ENCODE results near the gene FFAR1.

Gene FFAR1

GRCh38 chr19:35341006-35341405 is 6.7 kb upstream of the FFAR1 start:
- peaks cover 0 to 5% of the 10 kb centered on the region in 2 donors for H3K27me3 ChIP-seq (ENCODE audit: control insufficient read depth in 2 of 2, insufficient read depth in 2 of 2, low read length in 2 of 2)
- H3K36me3 ChIP-seq (ENCODE audit: control insufficient read depth in 2 of 2, insufficient read depth in 2 of 2, low read length in 2 of 2), result no peaks in the 10 kb centered on the region
- no peaks in the 10 kb centered on the region for H3K9me3 ChIP-seq (ENCODE audit: control insufficient read depth in 2 of 2, low read length in 2 of 2)
- H3K9ac ChIP-seq (ENCODE audit: low read depth in 1 of 2, low read length in 2 of 2), result no peak overlapping the region
- no peak overlapping the region for H3K27ac ChIP-seq (ENCODE audit: low read depth in 2 of 2, low read length in 2 of 2)
- H3K4me3 ChIP-seq (ENCODE audit: low read length in 2 of 2), result no peak overlapping the region
- no peaks in the 10 kb centered on the region for H3K4me1 ChIP-seq (ENCODE audit: control insufficient read depth in 2 of 2, insufficient read depth in 2 of 2, low read length in 2 of 2)

- no peaks in the 10 kb centered on the region for H3K36me3 ChIP-seq (ENCODE audit: control insufficient read depth in 2 of 2, insufficient read depth in 2 of 2, low read length in 2 of 2)
- H3K4me3 ChIP-seq (ENCODE audit: low read length in 2 of 2), result no peak overlapping the region
- no peak overlapping the region for H3K27ac ChIP-seq (ENCODE audit: low read depth in 2 of 2, low read length in 2 of 2)
- no peak overlapping the region for H3K9ac ChIP-seq (ENCODE audit: low read depth in 1 of 2, low read length in 2 of 2)
- no peaks in the 10 kb centered on the region for H3K4me1 ChIP-seq (ENCODE audit: control insufficient read depth in 2 of 2, insufficient read depth in 2 of 2, low read length in 2 of 2)
- H3K9me3 ChIP-seq (ENCODE audit: control insufficient read depth in 2 of 2, low read length in 2 of 2), result no peaks in the 10 kb centered on the region
- H3K27me3 ChIP-seq (ENCODE audit: control insufficient read depth in 2 of 2, insufficient read depth in 2 of 2, low read length in 2 of 2), result peaks cover 0 to 5% of the 10 kb centered on the region in 2 donors
These were observed 6.0 kb upstream of the FFAR1 start for GRCh38 chr19:35341565-35342225.

GRCh38 chr19:35342430-35342829 is 5.3 kb upstream of the FFAR1 start:
- Histone ChIP-seq H3K4me1 (ENCODE audit: control insufficient read depth in 2 of 2, insufficient read depth in 2 of 2, low read length in 2 of 2) (no peaks in the 10 kb centered on the region), H3K9me3 (ENCODE audit: control insufficient read depth in 2 of 2, low read length in 2 of 2) (no peaks in the 10 kb centered on the region), H3K36me3 (ENCODE audit: control insufficient read depth in 2 of 2, insufficient read depth in 2 of 2, low read length in 2 of 2) (no peaks in the 10 kb centered on the region), H3K4me3 (ENCODE audit: low read length in 2 of 2) (no peak overlapping the region), H3K9ac (ENCODE audit: low read depth in 1 of 2, low read length in 2 of 2) (no peak overlapping the region), H3K27ac (ENCODE audit: low read depth in 2 of 2, low read length in 2 of 2) (no peak overlapping the region), H3K27me3 (ENCODE audit: control insufficient read depth in 2 of 2, insufficient read depth in 2 of 2, low read length in 2 of 2) (peaks cover 0 to 5% of the 10 kb centered on the region in 2 donors)

- Histone ChIP-seq H3K4me3 (ENCODE audit: low read length in 2 of 2) (no peak overlapping the region), H3K36me3 (ENCODE audit: control insufficient read depth in 2 of 2, insufficient read depth in 2 of 2, low read length in 2 of 2) (no peaks in the 10 kb centered on the region), H3K9ac (ENCODE audit: low read depth in 1 of 2, low read length in 2 of 2) (no peak overlapping the region), H3K27me3 (ENCODE audit: control insufficient read depth in 2 of 2, insufficient read depth in 2 of 2, low read length in 2 of 2) (peaks cover 0 to 7% of the 10 kb centered on the region in 2 donors), H3K27ac (ENCODE audit: low read depth in 2 of 2, low read length in 2 of 2) (no peak overlapping the region), H3K9me3 (ENCODE audit: control insufficient read depth in 2 of 2, low read length in 2 of 2) (no peaks in the 10 kb centered on the region), H3K4me1 (ENCODE audit: control insufficient read depth in 2 of 2, insufficient read depth in 2 of 2, low read length in 2 of 2) (peaks cover 0 to 2% of the 10 kb centered on the region in 2 donors)
These were observed 3.1 kb upstream of the FFAR1 start for GRCh38 chr19:35344511-35345031.

GRCh38 chr19:35345671-35346111 is 2.0 kb upstream of the FFAR1 start:
- peaks cover 0 to 5% of the 10 kb centered on the region in 2 donors for H3K27me3 ChIP-seq (ENCODE audit: control insufficient read depth in 2 of 2, insufficient read depth in 2 of 2, low read length in 2 of 2)
- no peaks in the 10 kb centered on the region for H3K9me3 ChIP-seq (ENCODE audit: control insufficient read depth in 2 of 2, low read length in 2 of 2)
- H3K4me1 ChIP-seq (ENCODE audit: control insufficient read depth in 2 of 2, insufficient read depth in 2 of 2, low read length in 2 of 2), result peaks cover 0 to 2% of the 10 kb centered on the region in 2 donors
- no peaks in the 10 kb centered on the region for H3K36me3 ChIP-seq (ENCODE audit: control insufficient read depth in 2 of 2, insufficient read depth in 2 of 2, low read length in 2 of 2)
- H3K4me3 ChIP-seq (ENCODE audit: low read length in 2 of 2), result no peak overlapping the region
- no peak overlapping the region for H3K9ac ChIP-seq (ENCODE audit: low read depth in 1 of 2, low read length in 2 of 2)
- no peak overlapping the region for H3K27ac ChIP-seq (ENCODE audit: low read depth in 2 of 2, low read length in 2 of 2)

- Histone ChIP-seq H3K4me1 (ENCODE audit: control insufficient read depth in 2 of 2, insufficient read depth in 2 of 2, low read length in 2 of 2) (peaks cover 0 to 2% of the 10 kb centered on the region in 2 donors), H3K27ac (ENCODE audit: low read depth in 2 of 2, low read length in 2 of 2) (peak overlapping the region in 1 of 2 donors; percentile 43), H3K9me3 (ENCODE audit: control insufficient read depth in 2 of 2, low read length in 2 of 2) (no peaks in the 10 kb centered on the region), H3K27me3 (ENCODE audit: control insufficient read depth in 2 of 2, insufficient read depth in 2 of 2, low read length in 2 of 2) (peaks cover 0 to 4% of the 10 kb centered on the region in 2 donors), H3K36me3 (ENCODE audit: control insufficient read depth in 2 of 2, insufficient read depth in 2 of 2, low read length in 2 of 2) (no peaks in the 10 kb centered on the region), H3K9ac (ENCODE audit: low read depth in 1 of 2, low read length in 2 of 2) (no peak overlapping the region), H3K4me3 (ENCODE audit: low read length in 2 of 2) (no peak overlapping the region)
These were observed 1.3 kb upstream of the FFAR1 start for GRCh38 chr19:35346193-35347052.

GRCh38 chr19:35347930-35348298 is 212 bp downstream of the FFAR1 start:
- H3K36me3 ChIP-seq (ENCODE audit: control insufficient read depth in 2 of 2, insufficient read depth in 2 of 2, low read length in 2 of 2), result no peaks in the 10 kb centered on the region
- H3K9ac ChIP-seq (ENCODE audit: low read depth in 1 of 2, low read length in 2 of 2), result no peak overlapping the region
- H3K9me3 ChIP-seq (ENCODE audit: control insufficient read depth in 2 of 2, low read length in 2 of 2), result no peaks in the 10 kb centered on the region
- peaks cover 0 to 4% of the 10 kb centered on the region in 2 donors for H3K27me3 ChIP-seq (ENCODE audit: control insufficient read depth in 2 of 2, insufficient read depth in 2 of 2, low read length in 2 of 2)
- peaks cover 0 to 2% of the 10 kb centered on the region in 2 donors for H3K4me1 ChIP-seq (ENCODE audit: control insufficient read depth in 2 of 2, insufficient read depth in 2 of 2, low read length in 2 of 2)
- H3K4me3 ChIP-seq (ENCODE audit: low read length in 2 of 2), result no peak overlapping the region
- no peak overlapping the region for H3K27ac ChIP-seq (ENCODE audit: low read depth in 2 of 2, low read length in 2 of 2)

GRCh38 chr19:35348911-35349611 is 1.4 kb downstream of the FFAR1 start:
- Histone ChIP-seq H3K9ac (ENCODE audit: low read depth in 1 of 2, low read length in 2 of 2) (no peak overlapping the region), H3K27me3 (ENCODE audit: control insufficient read depth in 2 of 2, insufficient read depth in 2 of 2, low read length in 2 of 2) (peaks cover 0 to 4% of the 10 kb centered on the region in 2 donors), H3K4me1 (ENCODE audit: control insufficient read depth in 2 of 2, insufficient read depth in 2 of 2, low read length in 2 of 2) (peaks cover 0 to 2% of the 10 kb centered on the region in 2 donors), H3K36me3 (ENCODE audit: control insufficient read depth in 2 of 2, insufficient read depth in 2 of 2, low read length in 2 of 2) (no peaks in the 10 kb centered on the region), H3K4me3 (ENCODE audit: low read length in 2 of 2) (no peak overlapping the region), H3K9me3 (ENCODE audit: control insufficient read depth in 2 of 2, low read length in 2 of 2) (no peaks in the 10 kb centered on the region), H3K27ac (ENCODE audit: low read depth in 2 of 2, low read length in 2 of 2) (no peak overlapping the region)

- Histone ChIP-seq H3K36me3 (ENCODE audit: control insufficient read depth in 2 of 2, insufficient read depth in 2 of 2, low read length in 2 of 2) (no peaks in the 10 kb centered on the region), H3K9ac (ENCODE audit: low read depth in 1 of 2, low read length in 2 of 2) (no peak overlapping the region), H3K9me3 (ENCODE audit: control insufficient read depth in 2 of 2, low read length in 2 of 2) (no peaks in the 10 kb centered on the region), H3K27ac (ENCODE audit: low read depth in 2 of 2, low read length in 2 of 2) (no peak overlapping the region), H3K27me3 (ENCODE audit: control insufficient read depth in 2 of 2, insufficient read depth in 2 of 2, low read length in 2 of 2) (peaks cover 0 to 2% of the 10 kb centered on the region in 2 donors), H3K4me3 (ENCODE audit: low read length in 2 of 2) (no peak overlapping the region), H3K4me1 (ENCODE audit: control insufficient read depth in 2 of 2, insufficient read depth in 2 of 2, low read length in 2 of 2) (peaks cover 0 to 2% of the 10 kb centered on the region in 2 donors)
These were observed 2.2 kb downstream of the FFAR1 start for GRCh38 chr19:35349614-35350521.

Data from mucosa of rectum (tissue), 2 donors.